Glomerular visceral epithelial cell (primary cell): Measurements from ENCODE around the gene SLC25A39.
A peak's percentile ranks its signal among the peaks of the same experiment; 100 is the strongest.
"Not testable (repeated sequence)": the region's sequence is repeated elsewhere in the genome, so short reads cannot be mapped to it uniquely, and the experiment has no call there.

Experiments
- DNase-seq: peaks from one replicate; pipeline ENCODE4 v3.0.0-alpha.2; 2016; ENCODE audit errors: extremely low spot score

The SLC25A39 gene

DNA sequence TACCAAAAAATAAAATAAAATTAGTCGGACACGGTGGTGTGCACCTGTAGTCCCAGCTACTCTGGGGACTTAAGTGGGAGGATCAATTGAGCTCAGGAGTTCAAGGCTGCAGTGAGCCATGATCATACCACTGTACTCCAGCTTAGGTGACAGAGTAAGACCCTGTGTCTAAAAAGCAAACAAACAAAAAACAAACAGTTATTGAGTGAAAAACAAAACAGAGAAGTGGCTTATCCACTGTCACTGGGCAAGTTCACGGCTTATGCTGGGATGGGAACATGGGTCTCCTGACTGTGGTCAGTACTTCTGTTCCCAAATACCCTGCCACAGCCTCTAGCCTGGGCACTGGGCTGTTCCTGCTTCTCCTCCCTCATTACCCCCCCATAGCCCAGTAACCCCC, 10.9 kb upstream of the SLC25A39 start:
- no peak for DNase-seq

DNA sequence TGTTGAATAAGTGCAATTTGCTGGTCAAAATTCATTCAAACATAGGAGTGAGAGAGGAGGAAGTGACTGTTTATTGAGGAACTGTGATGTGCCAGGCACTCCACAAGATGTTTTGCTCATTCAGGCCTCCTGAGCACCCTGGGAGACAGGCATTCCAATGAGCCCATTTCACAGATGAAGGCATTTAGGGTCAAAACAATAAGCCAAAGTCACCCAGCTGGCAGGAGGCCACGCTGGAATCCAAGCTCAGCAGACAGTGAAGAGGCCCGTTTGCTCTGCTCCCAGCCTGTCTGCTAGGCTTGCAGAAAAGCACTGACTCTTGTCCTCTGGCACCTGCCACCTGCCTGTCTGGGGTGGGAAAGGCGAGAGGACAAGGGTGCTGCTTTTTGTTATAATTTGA, 10.1 kb upstream of the SLC25A39 start:
- no peak for DNase-seq

DNA sequence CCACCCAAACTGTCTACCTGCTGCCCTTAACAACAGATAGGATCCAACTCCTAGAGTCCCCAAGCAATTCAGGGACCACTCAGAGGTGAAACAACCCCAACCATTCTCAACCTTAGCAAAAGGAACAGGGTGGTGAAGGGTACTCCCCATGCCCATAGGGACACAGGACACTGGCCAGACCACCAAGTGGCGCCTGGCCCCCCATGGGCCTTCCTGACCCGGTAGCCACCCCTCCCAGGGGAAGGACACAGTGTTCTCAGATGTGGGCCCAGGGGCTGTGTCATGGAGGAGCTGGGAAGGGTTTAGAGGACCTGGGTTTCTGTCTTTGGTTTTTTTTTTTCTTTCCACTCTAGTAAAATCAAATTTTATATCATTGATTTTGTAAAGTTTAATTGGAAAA, 9.7 kb upstream of the SLC25A39 start:
- DNase-seq: no peak

DNA sequence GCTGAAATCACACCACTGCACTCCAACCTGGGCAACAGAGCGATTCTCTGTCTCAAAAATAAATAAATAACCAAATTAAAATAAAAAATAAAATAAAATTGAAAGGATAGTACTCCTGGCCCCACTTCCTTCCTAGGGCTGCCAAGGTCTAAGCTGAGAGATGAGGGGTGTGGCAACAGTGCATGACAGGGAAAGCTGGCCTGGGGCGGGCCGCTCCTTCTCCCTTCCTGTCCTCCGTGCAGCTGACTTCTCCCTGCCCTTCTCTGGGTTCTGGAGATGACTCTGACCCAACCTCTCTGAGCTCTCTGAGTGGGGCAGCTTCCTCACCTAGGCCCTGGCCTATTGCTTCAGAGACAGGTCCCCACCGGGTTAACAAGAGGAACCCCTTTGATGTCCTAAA, 8.7 kb upstream of the SLC25A39 start:
- DNase-seq: no peak

DNA sequence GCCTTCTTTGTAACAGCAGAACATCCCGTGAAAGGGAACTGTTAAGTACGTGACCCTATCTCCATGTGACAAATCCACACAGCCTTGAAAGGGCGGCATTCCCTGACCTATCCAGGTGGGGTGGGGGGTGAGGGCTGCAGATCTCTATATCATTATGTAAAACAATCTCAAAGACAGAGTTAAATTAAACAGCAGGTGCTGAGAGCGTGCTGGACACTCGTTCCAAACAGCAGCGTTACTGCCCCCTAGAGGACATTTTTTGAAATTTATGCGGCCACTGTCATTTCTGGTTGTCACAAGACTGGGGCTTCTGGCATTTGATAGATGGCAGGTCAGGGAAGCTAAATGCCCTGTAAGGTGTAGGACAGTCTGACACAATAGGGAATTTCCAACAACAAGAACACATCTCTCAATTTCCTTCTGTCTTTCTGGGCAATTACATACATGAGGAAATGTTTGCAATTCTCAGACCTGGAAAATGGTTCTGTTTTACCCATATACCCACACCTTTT, 6.7 kb upstream of the SLC25A39 start:
- peak; percentile 76 for DNase-seq

DNA sequence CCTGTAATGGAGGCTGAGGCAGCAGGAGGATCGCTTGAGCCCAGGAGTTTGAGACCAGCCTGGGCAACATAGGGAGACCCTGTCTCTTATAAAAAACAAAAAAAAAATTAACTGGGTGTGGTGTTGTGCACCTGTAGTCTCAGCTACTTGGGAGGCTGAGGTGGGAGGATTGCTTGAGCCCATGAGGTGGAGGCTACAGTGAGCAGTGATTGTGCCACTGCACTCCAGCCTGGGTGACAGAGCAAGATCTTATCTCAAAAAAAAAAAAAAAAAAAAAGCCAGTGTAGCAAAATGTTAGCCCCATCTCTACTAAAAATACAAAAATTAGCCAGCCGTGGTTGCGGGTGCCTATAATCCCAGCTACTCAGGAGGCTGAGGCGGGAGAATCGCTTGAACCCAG, 5.6 kb upstream of the SLC25A39 start:
- DNase-seq: not testable (repeated sequence)

DNA sequence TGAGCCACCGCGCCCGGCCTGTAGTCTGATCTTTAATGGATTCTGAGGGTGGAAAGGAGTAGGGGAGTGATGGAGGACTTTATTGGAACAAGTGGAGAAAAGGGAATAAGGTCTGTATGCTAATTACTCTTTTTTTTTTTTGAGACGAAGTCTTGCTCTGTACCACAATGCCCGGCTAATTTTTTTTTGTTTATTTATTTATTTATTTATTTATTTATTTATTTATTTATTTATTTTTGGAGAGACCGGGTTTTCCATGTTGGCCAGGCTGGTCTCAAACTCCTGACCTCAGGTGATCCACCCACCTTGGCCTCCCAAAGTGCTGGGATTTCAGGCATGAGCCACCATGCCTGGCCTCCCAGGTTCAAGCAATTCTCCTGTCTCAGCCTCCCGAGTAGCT, 4.9 kb upstream of the SLC25A39 start:
- not testable (repeated sequence) for DNase-seq

DNA sequence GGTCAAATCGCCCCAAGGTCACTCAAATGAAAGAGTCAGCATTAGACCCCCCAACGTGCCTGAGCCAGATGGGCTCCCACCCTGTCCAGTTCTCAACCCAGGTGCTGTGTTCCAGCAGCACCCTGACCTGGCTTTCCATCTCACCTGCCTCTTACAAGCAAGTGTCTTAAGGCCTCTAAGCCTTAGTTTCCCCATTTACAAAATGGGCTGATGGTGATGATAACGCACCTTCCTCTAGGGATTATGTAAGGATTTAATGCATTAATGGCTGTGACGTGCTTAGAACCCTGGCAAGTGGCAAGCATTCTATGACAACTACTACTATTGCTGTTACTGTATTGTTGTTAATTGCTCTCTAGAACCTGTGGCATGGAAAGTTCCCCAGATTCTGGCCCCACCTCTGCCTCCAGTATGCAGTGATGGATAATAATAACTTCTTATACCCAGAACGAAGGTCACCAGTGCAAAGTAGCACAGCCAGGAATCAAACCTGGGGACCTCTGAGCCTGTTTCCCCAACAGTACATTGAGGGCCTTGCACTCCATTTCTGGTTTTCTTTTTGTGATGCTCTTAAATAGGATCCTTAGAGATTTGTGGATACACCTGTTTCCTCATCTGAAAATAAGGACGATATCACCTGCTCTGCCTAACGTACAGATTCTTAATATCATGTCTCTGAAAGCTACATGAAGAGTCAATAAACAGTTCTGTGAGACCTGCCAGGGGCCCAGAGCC, 3.3 kb upstream of the SLC25A39 start:
- no peak for DNase-seq

DNA sequence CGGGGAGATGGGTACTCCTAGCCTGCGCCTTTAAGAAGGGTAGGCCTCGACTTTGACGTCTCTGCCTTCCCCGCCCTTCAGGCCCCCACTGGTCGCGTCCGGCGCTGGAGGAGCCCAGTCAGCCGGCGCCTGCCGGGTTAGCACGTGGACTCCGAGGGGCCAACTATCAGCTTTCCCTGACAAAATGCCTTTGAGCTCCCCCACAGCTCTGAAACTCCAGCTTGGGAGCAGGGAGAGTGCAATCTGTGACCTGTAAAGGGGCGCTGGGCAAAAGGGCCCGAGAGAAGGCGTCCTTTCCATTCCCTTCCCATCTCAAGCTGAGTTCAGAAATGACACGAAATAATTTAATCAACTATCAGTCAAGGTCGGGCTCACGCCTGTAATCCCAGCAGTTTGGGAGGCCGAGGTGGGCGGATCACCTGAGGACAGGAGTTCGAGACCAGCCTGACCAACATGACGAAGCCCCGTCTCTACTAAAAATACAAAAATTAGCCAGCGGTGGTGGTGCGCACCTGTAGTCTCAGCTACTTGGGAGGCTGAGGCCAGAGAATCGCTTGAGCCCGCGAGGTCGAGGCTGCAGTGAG, 2.3 kb upstream of the SLC25A39 start:
- DNase-seq: peak; percentile 97

DNA sequence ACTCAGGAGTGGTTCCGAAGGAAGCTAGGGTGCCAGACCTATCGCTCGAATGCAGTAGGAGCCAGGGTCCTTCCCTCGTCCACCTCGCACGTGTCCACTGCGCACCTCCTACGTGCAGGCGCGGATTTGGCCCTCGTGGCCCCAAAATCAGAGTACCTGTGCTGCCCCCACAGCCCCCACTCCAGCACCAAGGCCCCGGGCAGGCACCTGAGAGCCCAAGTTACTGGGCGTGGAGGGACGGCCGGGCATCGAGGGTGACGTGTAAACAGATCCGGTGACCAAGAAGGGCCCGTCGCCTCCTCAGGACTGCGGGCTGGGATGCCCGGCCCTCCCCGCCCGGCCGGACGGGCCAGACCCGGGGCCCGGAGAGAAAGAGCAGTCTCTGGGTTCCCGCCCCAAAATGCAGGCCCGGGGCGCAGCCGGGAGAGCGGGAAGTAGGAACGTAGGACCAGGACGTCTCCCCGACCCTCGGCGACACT, 492 bp downstream of the SLC25A39 start:
- DNase-seq: peak; percentile 31

DNA sequence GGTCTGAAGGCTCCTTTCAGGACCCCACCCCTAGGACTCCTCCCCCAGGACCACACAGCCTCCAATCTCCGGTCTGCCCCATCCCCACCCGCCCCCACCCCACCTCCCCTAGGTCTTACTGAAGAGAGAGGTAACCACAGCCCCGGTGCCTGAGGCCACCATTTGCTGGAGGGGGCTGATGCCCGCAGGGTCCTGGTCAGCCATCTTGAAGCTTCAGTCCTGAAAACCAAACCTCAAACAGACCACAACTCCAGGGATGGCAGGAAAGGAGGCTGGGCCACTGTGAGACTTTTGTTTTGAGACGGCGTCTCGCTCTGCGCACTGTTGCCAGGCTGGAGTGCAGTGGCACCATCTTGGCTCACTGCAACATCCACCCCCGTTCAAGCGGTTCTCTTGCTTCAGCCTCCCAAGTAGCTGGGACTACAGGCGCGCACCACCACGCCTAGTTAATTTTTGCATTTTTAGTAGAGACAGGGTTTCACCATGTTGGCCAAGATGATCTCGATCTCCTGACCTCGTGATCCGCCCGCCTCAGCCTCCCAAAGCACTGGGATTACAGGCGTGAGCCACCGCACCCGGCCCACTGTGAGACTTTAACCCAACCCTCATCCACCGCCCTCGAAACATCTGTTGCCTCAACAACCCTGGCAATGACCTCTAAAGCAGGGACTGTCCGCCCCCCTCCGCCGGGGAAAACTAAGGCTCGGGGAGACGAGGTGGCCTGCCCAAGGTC, 1.1 kb downstream of the SLC25A39 start:
- DNase-seq: no peak

DNA sequence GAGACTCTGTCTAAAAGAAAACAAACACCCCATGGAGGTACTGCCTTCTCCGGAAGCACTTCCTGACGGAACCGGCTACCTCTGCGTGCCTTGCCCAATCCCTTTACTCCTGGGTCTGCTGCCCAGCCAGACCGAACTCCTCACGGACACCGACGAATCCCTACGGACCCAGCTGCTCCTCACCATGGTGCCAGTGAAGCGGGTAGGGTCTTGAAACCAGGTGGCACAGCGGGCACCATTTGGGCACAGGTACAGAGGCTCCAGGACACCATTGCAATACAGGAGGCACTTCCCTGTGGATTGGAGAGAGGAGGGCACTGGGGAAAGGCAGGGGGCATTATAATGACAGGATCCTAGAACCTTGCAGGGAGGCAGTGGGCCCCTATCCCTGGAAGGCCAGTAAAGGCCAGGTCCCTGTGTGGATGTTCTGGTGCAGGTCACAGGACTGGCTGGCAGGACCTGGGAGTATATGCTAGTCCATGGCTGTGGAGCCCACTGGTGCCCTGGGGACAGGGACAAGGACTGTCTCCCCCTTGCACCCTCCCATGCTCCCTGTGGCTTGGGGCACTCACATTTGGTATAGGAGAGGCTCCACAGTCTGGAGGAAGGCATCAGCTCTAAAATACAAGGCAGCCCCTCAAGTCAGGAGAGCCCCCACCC, 2.3 kb downstream of the SLC25A39 start:
- DNase-seq: no peak

DNA sequence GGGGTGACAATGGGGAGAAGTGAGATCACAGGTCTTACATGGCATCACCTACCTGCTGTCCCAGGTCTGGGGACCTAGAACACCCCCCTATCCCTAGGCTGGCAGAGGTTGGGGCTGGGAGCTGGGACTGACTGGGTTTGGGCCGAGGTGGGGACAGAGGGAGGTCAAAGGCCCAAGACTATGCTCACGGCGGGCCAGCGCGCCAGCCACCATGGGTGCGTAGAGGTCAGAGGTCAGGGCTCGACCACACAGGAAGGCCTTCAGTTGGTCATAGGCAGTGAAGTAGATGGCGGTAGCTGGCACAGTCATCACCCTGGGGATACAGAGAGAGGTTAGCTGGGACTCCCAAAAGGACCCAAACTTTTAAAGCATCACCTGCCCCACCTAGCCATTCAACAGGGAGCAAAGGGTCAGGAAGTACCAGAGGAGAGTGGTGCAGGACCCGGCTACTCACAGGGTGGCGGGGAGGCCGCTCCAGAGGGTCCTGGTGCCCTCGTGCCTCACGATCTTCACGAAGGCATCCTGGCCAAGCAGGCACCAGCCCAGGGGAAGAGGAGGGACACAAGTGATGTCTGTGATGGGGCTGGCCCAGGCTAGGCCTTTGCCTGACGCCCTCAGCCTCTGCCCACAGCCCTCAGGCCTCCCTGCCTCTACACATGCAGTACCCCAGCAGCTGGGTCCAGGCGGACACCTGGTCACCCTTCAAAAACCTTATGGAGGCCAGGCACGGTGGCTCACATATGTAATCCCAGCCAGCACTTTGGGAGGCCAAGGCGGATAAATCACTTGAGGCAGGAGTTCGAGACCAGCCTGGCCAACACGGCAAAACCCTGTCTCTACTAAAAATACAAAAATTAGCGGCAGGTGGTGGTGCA, 3.1 kb downstream of the SLC25A39 start:
- DNase-seq: no peak

DNA sequence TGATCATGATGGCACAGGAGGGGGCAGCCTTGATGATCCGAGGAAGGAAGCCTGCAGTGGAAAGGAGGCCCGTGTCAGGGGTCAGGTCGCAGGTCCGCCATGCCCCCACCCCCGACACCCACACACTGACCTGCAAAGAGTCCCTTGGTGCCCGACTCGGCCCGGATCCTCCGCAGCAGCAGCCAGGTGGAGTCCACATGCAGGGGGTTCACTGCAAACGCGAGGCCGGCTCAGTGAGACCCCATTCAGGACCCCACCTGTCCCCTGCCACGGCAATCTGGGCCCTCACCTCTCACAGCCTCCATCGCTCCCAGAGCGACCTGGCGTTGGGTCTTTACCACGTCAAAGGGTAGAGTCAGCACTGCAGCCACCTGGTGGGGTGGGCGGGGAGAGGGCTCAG, 4.6 kb downstream of the SLC25A39 start:
- DNase-seq: no peak

DNA sequence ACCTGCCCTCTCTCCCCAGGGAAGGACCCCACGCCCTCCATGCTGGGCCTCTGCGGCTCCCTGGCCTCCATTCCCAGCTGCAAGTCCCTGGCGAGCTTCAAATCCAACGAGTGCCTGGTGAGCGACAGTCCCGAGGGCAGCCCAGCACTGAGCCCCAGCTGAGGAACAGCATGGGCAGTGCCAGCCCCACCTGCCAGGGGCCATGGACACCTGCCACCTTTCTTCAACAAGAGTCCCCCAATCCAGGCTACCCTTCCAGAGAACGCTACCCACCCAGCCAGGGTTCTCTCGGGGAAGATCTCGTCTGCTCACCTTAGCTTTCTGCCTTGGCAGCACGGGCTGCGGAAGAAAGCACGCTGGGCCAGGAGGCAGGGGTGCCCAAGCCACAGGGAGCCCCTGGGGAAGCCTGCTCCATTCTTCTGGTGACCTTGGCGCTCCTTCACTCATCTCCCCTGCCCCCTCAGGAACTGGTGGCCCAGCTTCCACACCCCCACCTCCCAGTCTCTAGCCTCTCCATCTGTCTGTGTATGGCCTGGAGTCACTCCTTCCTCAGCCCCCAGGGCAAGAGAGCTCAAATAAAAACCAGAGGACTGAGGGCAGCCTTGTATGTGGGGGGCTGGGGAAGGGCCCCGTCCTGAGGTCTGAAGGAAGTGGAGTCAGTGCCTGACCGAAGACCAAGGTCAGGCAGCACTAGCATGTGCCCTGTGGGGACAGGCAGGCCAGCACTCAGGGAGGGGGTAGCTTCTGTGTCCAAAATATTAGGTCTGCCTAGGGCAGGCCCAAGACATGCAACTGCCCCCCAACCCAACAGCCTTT, 6.3 kb downstream of the SLC25A39 start:
- no peak for DNase-seq

DNA sequence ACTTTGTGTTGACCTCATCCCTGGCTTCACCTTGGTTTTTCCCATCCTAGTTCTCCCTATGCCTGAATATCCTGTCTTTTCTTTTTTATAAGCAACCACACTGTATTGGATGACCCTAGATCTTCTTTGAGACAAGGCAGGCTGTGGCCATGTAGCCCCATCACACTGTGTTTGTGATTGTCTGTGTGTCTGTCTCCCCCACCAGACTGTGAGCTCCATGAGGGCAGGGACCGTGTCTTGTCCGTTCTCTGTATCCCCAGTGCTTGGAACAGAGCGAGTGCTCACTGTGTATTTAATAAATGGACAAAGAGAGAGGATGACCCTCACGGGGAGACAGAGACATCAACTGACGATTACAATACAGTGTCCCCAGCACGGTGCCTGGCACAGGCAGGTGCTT, 7.1 kb downstream of the SLC25A39 start:
- no peak for DNase-seq

DNA sequence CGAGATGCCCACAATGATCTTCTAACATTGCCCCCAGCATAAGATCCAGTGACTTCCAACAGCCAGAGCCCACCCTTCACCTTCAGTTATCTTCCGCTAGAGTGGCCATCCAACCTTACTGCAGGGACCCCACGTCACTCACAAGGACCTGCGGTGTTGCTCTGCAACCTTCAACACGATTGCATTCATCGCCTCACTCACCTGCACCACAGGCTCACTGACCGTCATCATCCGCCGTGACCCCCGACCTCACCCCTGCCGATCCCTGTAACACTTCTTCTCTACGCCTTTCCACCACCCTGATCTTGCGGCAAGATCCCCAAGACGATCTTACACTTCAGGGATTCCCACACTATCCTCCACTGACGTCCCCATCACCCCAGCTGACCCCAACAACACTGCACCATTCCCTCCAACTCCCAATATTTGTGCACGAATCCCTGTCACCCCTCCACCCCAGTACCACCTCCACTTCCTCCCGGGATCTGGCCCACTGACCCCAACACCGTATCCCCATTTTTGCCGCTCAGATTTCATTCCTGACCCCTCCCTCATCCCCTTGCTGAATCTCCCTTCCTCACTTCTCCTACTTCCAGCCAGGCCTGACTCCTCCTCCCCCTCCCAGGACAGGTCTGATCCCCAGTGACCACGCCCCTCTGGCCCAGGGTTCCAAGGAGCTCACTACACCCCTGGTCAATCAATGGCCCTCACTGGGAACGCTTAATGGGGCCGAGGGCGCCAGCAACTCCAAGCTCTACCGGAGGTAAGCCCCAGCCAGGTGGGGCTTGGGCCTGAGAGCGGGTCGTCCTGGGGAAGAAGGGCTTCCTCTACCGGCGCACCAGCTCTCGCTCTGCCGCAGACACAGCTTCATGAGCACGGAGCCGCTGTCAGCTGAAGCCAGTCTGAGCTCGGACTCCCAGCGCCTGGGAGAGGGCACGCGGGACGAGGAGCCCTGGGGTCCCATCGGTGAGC, 8.6 kb downstream of the SLC25A39 start:
- no peak for DNase-seq

DNA sequence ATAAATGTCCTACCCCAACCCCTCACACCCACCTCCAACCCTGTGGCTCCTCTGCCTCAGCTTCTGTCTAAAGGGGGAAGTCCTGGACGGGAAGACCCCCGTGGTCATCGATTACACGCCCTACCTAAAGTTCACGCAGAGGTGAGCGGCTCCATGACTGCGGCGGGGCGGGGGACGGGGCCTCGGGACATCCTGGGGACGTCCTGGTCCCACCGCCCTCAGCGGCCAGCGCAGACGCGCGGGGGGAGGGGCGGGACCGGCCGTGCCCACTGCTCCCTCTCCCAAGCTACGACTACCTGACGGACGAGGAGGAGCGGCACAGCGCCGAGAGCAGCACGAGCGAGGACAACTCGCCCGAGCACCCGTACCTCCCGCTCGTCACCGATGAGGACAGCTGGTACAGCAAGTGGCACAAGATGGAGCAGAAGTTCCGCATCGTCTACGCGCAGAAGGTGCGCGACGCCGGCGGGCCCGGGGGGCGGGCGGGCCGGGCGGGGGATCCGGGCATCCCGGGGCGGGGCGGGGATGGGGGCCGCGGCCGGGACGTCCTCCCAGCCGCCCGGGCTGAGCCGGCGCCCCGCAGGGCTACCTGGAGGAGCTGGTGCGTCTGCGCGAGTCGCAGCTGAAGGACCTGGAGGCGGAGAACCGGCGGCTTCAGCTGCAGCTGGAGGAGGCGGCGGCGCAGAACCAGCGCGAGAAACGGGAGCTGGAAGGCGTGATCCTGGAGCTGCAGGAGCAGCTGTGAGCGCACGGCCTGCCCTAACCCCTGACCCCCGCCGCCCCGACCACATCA, 9.6 kb downstream of the SLC25A39 start:
- DNase-seq: peak; percentile 35
